HL-60 (cell line): Measurements from ENCODE around the gene HARS1.

Source experiments
- DNase-seq, 2 experiments: peaks; one replicate each; pipeline ENCODE4 v3.0.0-alpha.2; 2010 to 2020; ENCODE audit warnings: low read depth in 1 of 2, low spot score in 1 of 2
- H3K27ac ChIP-seq: fragments of 250-450 bp; sonication (Bioruptor Pico); replicated peaks from 2 replicates; pipeline ENCODE4 v1.5.1; 2020; ENCODE audit warnings: mild to moderate bottlenecking, moderate library complexity
- H3K27me3 ChIP-seq: fragments of 250-450 bp; sonication (Bioruptor Pico); 2 replicates; pipeline ENCODE4 v1.5.1; 2021; ENCODE audit warnings: mild to moderate bottlenecking, moderate library complexity; ENCODE audit not compliant: insufficient read depth, poor library complexity, severe bottlenecking
- H3K4me3 ChIP-seq: replicated peaks from 2 replicates; pipeline ENCODE4 v1.5.1; 2011; ENCODE audit warnings: mild to moderate bottlenecking, control low read depth, low read length; ENCODE audit not compliant: insufficient read depth
- GABPA ChIP-seq: IDR thresholded peaks from 2 replicates; pipeline ENCODE4 v1.6.1; 2012; ENCODE audit warnings: low read depth
- POLR2AphosphoS5 ChIP-seq: IDR thresholded peaks from 2 replicates; pipeline ENCODE4 v1.6.1; 2012; ENCODE audit warnings: low read depth
- SPI1 ChIP-seq: IDR thresholded peaks from 2 replicates; pipeline ENCODE4 v1.6.1; 2012; ENCODE audit warnings: low read depth, mild to moderate bottlenecking, borderline replicate concordance
- TF ChIP-seq, protein P1 (sequence below): IDR thresholded peaks from one replicate; pipeline ENCODE4 v1.5.1; 2011; ENCODE audit warnings: low read length, control low read depth, inconsistent platforms; ENCODE audit not compliant: insufficient read depth
- TF ChIP-seq, protein P2 (sequence below): IDR thresholded peaks from 2 replicates; pipeline ENCODE4 v1.6.1; 2012; ENCODE audit warnings: low read depth; ENCODE audit not compliant: insufficient replicate concordance

The HARS1 gene

DNA sequence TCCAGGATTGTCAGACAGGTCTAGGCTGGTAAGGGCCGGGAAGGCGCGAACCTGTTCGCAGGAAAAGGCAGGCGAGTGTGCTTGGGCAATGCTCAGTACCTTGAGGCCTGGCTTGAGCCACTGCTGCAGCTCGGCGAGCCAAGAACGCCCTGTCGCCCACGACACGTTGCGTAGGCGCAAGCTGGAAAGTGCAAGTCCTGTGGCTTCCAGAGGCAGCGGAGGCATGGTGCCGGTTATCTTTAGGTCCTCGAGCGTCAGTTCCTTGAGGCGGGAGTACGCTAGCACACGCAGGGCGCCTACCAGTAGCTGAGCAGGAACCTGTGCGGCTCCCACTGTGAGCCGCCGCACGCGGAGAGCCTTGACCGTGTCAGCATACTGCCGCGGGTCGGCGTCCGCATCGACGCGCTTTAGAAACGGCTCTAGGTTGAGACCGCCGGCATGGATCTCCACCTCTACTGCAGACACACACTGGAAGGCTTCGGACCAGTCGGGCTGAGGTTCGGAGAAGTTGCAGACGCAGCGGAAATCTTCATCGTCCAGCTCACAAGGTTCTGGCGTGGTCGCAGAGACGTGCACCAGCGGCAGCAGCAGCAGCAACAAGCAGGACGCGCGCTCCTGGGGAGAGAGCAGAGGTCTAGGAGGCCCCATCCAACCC lies 58.7 kb downstream of the HARS1 start:
- TF ChIP-seq POLR2AphosphoS5 (no peak), SPI1 (no peak), GABPA (no peak)
- TF ChIP-seq, protein P1, sequence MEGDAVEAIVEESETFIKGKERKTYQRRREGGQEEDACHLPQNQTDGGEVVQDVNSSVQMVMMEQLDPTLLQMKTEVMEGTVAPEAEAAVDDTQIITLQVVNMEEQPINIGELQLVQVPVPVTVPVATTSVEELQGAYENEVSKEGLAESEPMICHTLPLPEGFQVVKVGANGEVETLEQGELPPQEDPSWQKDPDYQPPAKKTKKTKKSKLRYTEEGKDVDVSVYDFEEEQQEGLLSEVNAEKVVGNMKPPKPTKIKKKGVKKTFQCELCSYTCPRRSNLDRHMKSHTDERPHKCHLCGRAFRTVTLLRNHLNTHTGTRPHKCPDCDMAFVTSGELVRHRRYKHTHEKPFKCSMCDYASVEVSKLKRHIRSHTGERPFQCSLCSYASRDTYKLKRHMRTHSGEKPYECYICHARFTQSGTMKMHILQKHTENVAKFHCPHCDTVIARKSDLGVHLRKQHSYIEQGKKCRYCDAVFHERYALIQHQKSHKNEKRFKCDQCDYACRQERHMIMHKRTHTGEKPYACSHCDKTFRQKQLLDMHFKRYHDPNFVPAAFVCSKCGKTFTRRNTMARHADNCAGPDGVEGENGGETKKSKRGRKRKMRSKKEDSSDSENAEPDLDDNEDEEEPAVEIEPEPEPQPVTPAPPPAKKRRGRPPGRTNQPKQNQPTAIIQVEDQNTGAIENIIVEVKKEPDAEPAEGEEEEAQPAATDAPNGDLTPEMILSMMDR, result no peak
- TF ChIP-seq, protein P2, sequence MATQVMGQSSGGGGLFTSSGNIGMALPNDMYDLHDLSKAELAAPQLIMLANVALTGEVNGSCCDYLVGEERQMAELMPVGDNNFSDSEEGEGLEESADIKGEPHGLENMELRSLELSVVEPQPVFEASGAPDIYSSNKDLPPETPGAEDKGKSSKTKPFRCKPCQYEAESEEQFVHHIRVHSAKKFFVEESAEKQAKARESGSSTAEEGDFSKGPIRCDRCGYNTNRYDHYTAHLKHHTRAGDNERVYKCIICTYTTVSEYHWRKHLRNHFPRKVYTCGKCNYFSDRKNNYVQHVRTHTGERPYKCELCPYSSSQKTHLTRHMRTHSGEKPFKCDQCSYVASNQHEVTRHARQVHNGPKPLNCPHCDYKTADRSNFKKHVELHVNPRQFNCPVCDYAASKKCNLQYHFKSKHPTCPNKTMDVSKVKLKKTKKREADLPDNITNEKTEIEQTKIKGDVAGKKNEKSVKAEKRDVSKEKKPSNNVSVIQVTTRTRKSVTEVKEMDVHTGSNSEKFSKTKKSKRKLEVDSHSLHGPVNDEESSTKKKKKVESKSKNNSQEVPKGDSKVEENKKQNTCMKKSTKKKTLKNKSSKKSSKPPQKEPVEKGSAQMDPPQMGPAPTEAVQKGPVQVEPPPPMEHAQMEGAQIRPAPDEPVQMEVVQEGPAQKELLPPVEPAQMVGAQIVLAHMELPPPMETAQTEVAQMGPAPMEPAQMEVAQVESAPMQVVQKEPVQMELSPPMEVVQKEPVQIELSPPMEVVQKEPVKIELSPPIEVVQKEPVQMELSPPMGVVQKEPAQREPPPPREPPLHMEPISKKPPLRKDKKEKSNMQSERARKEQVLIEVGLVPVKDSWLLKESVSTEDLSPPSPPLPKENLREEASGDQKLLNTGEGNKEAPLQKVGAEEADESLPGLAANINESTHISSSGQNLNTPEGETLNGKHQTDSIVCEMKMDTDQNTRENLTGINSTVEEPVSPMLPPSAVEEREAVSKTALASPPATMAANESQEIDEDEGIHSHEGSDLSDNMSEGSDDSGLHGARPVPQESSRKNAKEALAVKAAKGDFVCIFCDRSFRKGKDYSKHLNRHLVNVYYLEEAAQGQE, result no peak
- DNase-seq, result peak; percentile 57 to 58
- Histone ChIP-seq H3K4me3 (peak overlapping the region; percentile 32), H3K27ac (peak overlapping the region; percentile 22), H3K27me3 (no peaks in the 10 kb centered on the region)

DNA sequence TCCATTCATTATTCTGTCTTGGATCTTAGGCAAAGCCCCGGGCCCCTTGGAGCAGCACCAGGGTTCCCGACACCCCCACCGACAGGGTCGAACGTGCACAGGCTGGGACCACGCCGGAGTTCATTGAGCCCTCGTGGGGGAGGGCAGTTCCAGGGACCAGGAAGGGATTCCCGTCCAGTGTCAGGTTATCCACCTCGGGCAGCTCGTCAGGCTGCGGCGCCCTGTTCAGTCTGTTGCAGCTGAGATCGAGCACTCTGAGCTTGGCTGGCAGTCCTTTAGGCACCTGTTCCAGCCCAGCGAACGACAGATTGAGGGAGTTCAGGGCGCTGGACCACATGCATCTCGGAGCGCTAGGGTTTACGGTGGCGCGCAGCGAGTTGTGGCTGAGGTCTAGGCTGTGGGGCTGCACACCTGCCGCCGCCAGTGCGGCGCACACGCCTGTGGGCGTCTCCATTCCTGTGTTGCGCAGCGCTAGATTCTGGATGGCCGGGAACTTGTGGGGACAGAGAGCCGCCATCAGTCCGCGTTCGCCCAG lies 59.3 kb downstream of the HARS1 start:
- DNase-seq, result no peak
- Histone ChIP-seq H3K27ac (peak overlapping the region; percentile 49; the same call in 1 of the 2 replicates), H3K27me3 (no peaks in the 10 kb centered on the region), H3K4me3 (peak overlapping the region; percentile 32)
- TF ChIP-seq POLR2AphosphoS5 (no peak), SPI1 (no peak), GABPA (no peak)
- TF ChIP-seq, protein P2, result no peak
- TF ChIP-seq, protein P1, result no peak

DNA sequence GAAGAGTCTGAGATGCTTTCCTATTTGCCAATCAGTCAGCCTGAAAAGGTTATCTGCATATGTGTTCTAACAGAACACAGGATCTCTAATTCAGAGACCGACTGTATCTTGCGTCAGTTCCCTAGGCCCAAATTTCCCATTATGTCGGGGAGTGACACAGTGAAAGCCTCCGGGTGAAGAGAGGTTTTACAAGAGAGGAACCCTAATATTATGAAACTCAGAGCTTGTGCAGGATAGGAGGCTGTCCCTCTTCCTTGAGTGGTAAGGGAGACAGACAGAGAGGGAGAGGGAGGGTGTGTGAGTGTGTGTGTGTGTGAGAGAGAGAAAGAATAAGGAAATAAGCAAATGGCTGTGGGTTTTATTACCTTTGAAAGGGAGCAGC lies 60.1 kb downstream of the HARS1 start:
- Histone ChIP-seq H3K27ac (peak overlapping the region; percentile 49), H3K4me3 (peak overlapping the region; percentile 32; the same call in 1 of the 2 replicates), H3K27me3 (no peaks in the 10 kb centered on the region)
- TF ChIP-seq, protein P2, result no peak
- no peak for TF ChIP-seq POLR2AphosphoS5
- TF ChIP-seq GABPA, result no peak
- peak; percentile 60; the same call in 1 of the 2 replicates for TF ChIP-seq SPI1
- TF ChIP-seq, protein P1, result no peak
- DNase-seq, result peak; percentile 86 to 91
